ENCODE results near the gene RAD1.

RAD1 gene

DNA sequence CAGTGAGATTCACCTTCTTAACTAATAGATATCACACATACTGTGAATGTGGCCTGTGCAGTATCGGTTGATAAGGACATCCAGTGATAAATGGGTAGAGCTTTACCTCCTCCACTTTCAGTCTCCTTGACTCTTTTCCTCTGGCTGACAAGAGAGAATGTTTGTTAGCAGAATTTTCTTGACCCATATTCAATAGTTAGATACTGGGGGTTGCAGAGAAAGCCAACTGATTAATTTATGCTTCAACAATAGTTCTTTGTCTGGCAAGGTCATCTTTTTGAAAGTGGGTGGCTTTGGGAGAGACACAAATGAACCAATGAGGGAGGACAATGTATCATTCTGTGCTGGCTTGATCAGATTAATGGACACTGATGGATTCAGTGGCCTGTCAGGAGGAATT, 46.0 kb downstream of the RAD1 start:
- no peak overlapping the region for H3K27ac ChIP-seq
- DNase-seq (ENCODE audit: low read depth, low spot score) = no peak

DNA sequence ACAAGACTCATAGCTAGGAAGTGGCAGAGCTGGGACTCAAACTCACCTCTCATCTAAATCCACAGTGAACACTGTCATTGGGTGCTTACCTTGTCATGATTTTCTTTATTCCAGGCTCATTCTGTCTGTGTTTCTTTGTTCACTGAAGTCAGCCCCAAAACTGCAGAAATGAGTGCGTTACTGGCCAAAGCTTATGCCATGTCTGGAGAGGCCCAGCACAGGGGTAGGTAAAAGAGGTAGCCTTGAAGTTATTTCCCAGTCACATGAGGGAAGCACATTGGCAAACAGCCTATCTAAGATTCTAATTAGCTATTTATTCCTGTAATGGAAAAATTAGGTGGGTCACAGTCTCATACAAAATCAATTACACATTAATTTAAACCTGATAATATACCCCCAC, 46.5 kb downstream of the RAD1 start:
- H3K27ac ChIP-seq = no peak overlapping the region
- no peak for DNase-seq (ENCODE audit: low read depth, low spot score)

DNA sequence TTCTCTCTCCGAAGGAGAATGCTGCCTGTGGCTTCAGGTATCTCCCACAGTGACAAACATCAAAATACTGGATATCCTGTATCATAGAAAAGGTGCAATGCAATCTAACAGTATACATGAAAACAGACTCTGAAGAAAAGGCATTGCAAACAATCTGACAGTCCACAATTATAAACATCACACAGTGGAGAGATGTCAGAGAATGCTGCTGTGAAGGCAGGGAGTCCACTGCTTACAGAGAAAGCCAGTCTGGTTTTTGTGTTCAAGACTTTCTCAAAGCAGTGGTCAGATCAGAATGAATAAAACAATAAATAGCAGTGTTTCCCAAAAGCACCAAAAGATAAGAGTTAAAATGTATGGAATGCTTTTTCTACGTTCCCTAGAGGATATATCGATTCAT, 47.6 kb downstream of the RAD1 start:
- no peak for DNase-seq (ENCODE audit: low read depth, low spot score)
- no peak overlapping the region for H3K27ac ChIP-seq

DNA sequence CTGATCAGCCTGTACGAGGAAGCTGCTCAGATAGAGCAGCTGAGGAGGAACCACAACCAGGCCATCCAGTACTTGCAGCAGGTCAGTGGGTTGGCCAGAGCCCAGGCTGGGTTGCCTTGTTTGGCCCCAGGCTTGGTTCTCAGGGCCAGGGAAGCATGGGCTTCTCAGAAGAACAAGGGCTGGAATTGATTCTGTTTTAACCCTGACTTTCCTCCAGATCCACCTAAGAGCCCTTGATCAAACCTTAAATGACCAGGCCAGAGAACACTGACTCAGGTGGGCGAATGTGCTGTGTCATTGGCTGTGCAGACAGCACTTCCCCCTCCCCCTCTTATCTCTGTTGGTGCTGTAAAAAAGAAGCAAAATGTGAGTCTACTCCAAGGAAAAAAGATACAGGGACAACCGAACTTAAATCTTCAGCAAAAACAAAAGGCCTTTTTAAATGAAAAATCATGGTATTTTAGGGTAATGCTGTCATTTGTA, 48.3 kb downstream of the RAD1 start:
- DNase-seq (ENCODE audit: low read depth, low spot score) = no peak
- no peak overlapping the region for H3K27ac ChIP-seq

DNA sequence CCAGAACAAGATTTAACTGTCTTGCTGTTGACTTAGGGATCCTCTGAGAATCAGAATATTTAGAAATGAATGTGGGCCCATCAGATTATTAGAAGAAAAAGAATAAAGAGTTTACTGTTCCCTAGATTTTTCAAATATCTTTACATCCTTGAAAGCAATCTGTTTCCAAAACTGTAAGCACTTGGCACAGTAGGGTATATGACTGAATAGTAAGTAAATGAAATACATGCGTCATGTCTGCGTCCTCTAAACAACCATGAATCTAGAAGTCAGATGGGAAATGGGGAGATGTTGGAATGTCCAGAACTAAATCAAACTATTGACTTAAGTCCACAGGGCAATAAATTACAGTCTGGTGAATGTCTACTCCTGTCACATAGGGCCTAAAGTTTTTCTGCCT, 50.2 kb downstream of the RAD1 start:
- DNase-seq (ENCODE audit: low read depth, low spot score) = no peak
- H3K27ac ChIP-seq = no peak overlapping the region

DNA sequence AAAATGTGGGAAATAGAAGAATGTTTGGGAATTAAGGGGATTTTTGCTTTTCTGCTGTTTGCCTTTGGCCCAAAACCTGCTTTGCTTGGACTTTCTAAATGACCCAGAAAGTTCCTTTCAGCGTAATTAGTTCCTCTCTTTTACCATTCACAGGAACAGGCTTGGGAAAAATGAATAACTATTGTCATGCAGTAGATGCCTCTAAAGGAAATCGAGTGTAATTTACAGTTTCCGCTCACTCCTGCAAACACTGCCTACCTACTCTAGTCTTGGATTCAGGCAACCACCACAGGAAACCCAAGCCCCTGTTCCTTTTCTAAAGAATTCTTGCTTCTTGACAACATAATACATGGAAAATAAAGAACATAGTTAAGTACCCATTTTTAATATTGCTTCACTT, 51.4 kb downstream of the RAD1 start:
- DNase-seq (ENCODE audit: low read depth, low spot score) = no peak
- H3K27ac ChIP-seq = no peak overlapping the region

DNA sequence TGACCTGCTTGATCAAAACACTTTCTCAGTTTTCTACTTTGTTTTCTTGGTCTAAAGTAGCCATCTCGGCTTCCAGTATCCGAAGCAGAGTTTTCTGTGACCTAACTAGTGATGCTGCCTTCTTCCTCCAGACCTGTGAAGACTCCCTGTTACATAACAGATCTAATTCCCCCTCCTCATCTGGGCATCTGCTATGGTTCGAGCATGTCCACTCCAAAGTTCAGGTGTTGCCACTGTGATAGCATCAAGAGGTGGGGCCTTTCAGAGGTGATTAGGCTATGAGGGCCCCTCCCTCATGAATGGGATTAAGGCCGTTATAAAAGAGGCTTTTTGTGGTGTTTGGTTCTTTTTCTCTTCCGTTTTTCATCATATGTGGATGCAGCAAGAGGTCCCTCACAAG, 56.1 kb downstream of the RAD1 start:
- H3K27ac ChIP-seq = no peak overlapping the region
- no peak for DNase-seq (ENCODE audit: low read depth, low spot score)

DNA sequence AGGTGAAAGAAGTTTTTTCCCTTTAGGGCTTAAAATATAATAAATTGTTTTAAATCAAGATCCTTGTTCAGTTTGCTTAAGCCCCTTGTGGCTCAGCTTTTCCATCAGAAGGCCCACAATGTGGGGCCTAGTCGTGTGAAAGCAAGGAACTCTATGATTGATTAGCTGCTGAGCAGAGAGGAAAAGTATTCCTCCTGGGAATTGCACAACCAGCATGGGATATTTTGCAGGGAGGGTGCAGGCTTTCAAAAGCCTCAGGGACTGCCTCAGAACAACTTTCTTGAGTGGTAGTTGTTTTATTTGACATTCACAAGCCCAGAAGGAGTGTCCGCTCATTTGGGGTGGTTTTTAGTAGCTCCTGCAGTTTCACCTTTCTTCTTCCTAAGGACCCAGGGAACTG, 56.5 kb downstream of the RAD1 start:
- no peak for DNase-seq (ENCODE audit: low read depth, low spot score)
- no peak overlapping the region for H3K27ac ChIP-seq

DNA sequence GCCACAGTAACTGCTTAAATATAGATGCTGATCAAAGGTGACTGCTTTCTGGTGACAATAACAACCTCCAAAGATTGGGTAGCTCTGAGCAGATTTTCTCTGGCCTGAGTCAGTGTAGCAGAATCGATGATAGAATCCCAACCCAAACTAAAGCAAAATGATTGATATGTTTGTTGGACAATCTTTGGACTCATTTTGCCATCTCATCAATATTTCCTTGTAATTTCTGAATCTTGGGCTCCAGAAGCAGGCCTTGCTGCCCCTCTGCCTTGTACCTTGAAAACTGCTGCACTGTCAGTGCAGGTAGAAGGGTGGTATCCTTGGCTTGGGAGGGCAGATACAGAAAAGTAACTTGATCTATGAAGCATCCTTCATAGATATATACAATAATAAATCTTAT, 57.4 kb downstream of the RAD1 start:
- no peak for DNase-seq (ENCODE audit: low read depth, low spot score)
- no peak overlapping the region for H3K27ac ChIP-seq

DNA sequence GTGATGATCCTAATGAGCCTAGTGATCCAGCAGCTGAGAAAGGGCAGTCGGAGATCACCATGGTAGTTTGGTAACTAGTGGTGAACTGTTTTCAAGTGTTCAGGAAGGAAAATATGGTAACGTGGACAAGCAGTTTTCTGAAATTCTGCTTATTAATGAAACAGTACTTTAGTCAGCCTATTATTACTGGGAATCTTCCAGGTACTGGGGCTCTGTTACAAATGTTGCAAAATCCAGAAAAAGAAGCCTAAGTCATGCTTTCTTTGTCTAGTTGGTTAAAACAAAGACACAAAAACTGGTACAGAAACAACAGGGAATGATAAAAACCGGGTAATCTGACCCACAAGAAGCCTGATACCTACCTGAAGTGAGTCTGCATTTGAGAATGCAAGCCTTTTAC, 58.1 kb downstream of the RAD1 start:
- DNase-seq (ENCODE audit: low read depth, low spot score) = no peak
- H3K27ac ChIP-seq = no peak overlapping the region
